Liver (tissue), 9 donors: ENCODE data around the gene HIGD1A. TPM values are rescaled to one million over a fixed set of nuclear protein-coding genes. Genes with fewer than 3 reads are reported as not detected.

Source experiments
- DNase-seq: peaks from one replicate; pipeline ENCODE4 v3.0.0-alpha.2; 2017; ENCODE audit warnings: low spot score
- H3K27ac ChIP-seq, 2 donors: one replicate each; pipeline ENCODE4 v1.7.0; 2013; ENCODE audit warnings: inconsistent platforms in 2 of 2, low read length in 2 of 2, control low read depth in 1 of 2, low read depth in 1 of 2, mild to moderate bottlenecking in 1 of 2
- H3K27me3 ChIP-seq, 4 donors: one replicate each; pipeline versions ENCODE4 v1.6.1 to v1.7.0; 2013; ENCODE audit warnings: low read length in 3 of 4, inconsistent platforms in 1 of 4, mild to moderate bottlenecking in 1 of 4, moderate library complexity in 1 of 4; ENCODE audit not compliant: control insufficient read depth in 4 of 4, insufficient read depth in 4 of 4
- H3K36me3 ChIP-seq, 4 donors: one replicate each; pipeline versions ENCODE4 v1.6.1 to v1.7.0; 2013; ENCODE audit warnings: low read length in 3 of 4, mild to moderate bottlenecking in 3 of 4, low read depth in 1 of 4, moderate library complexity in 1 of 4; ENCODE audit not compliant: control insufficient read depth in 4 of 4, insufficient read depth in 3 of 4
- H3K4me1 ChIP-seq, 4 donors: one replicate each; pipeline versions ENCODE4 v1.6.1 to v1.7.0; 2013; ENCODE audit warnings: low read length in 3 of 4, mild to moderate bottlenecking in 3 of 4, moderate library complexity in 1 of 4; ENCODE audit not compliant: control insufficient read depth in 4 of 4, insufficient read depth in 4 of 4
- H3K4me3 ChIP-seq, 3 donors: one replicate each; pipeline versions ENCODE4 v1.6.1 to v1.7.0; 2013; ENCODE audit warnings: low read length in 3 of 3, control low read depth in 1 of 3, low read depth in 1 of 3, mild to moderate bottlenecking in 1 of 3
- H3K9ac ChIP-seq, 2 donors: one replicate each; pipeline ENCODE4 v1.7.0; 2013; ENCODE audit warnings: low read length in 2 of 2, mild to moderate bottlenecking in 2 of 2, moderate library complexity in 2 of 2, control low read depth in 1 of 2, low read depth in 1 of 2
- H3K9me3 ChIP-seq, 4 donors: one replicate each; pipeline versions ENCODE4 v1.6.1 to v1.7.0; 2013; ENCODE audit warnings: low read length in 3 of 4; ENCODE audit not compliant: control insufficient read depth in 4 of 4
- FOXA1 ChIP-seq: IDR thresholded peaks from 2 replicates; pipeline ENCODE4 v1.6.1; 2016; ENCODE audit warnings: antibody characterized with exemption
- FOXA2 ChIP-seq: IDR thresholded peaks from 2 replicates; pipeline ENCODE4 v1.6.1; 2016; ENCODE audit warnings: antibody characterized with exemption
- GABPA ChIP-seq, 2 donors: IDR thresholded peaks in 1 of 2; conservative IDR thresholded peaks in 1 of 2; 2 replicates each; pipeline ENCODE4 v1.6.1; 2016; ENCODE audit warnings: antibody characterized with exemption in 2 of 2, mild to moderate bottlenecking in 1 of 2, moderate library complexity in 1 of 2
- HNF4A ChIP-seq, 2 donors: conservative IDR thresholded peaks; 2 replicates each; pipeline ENCODE4 v1.6.1; 2016; ENCODE audit warnings: antibody characterized with exemption in 2 of 2, mild to moderate bottlenecking in 2 of 2
- HNF4G ChIP-seq: IDR thresholded peaks from 2 replicates; pipeline ENCODE4 v1.6.1; 2016; ENCODE audit warnings: antibody characterized with exemption
- JUND ChIP-seq, 2 donors: IDR thresholded peaks; 2 replicates each; pipeline ENCODE4 v1.6.1; 2016; ENCODE audit warnings: antibody characterized with exemption in 2 of 2
- NR2F2 ChIP-seq: IDR thresholded peaks from 2 replicates; pipeline ENCODE4 v1.6.1; 2016; ENCODE audit warnings: antibody characterized with exemption
- RAD21 ChIP-seq, 2 donors: IDR thresholded peaks; 2 replicates each; pipeline ENCODE4 v1.6.1; 2016; ENCODE audit warnings: antibody characterized with exemption in 2 of 2, mild to moderate bottlenecking in 2 of 2
- RXRA ChIP-seq, 2 donors: IDR thresholded peaks; 2 replicates each; pipeline ENCODE4 v1.6.1; 2017 to 2018; ENCODE audit warnings: antibody characterized with exemption in 2 of 2, mild to moderate bottlenecking in 1 of 2
- SP1 ChIP-seq: IDR thresholded peaks from 2 replicates; pipeline ENCODE4 v1.6.1; 2018; ENCODE audit warnings: antibody characterized with exemption, mild to moderate bottlenecking
- TAF1 ChIP-seq: conservative IDR thresholded peaks from 2 replicates; pipeline ENCODE4 v1.6.1; 2016; ENCODE audit warnings: antibody characterized with exemption, mild to moderate bottlenecking
- WGBS: extraction: QIAGEN DNeasy Blood & Tissue Kit; methylation state at CpG from one replicate; pipeline ENCODE4 v1.1.7; 2013; 5-methylcytosine and 5-hydroxymethylcytosine counted together
- polyA plus RNA-seq, 2 donors: library from polyadenylated mRNA; stranded (reverse) in 1 of 2; unstranded in 1 of 2; fragments of 200-250 nt in 1 of 2; fragments of >200 nt in 1 of 2; fragmentation: Nextera tagmentation in 1 of 2; extraction: Ambion mirVana in 1 of 2; gene quantifications; one replicate each; pipeline versions ENCODE4 v1.2.1 to v1.2.3, GENCODE V29; 2013 to 2015
- total RNA-seq, 2 donors: library from RNA; depleted of rRNA; stranded (reverse); fragments of >200 nt; gene quantifications; one replicate each; pipeline ENCODE4 v1.2.3, GENCODE V29; 2014
- TF ChIP-seq, protein P1 (sequence below): IDR thresholded peaks from 2 replicates; pipeline ENCODE4 v1.6.1; 2016; ENCODE audit warnings: antibody characterized with exemption, mild to moderate bottlenecking
- TF ChIP-seq, protein P2 (sequence below): fragments of 150-350 bp; IDR thresholded peaks from 2 replicates; pipeline ENCODE4 v1.5.1; 2017; ENCODE audit warnings: improper control_type of control experiment, low read depth, low read length; ENCODE audit not compliant: missing input control
- TF ChIP-seq, protein P3 (sequence below): IDR thresholded peaks from 2 replicates; pipeline ENCODE4 v1.6.1; 2016; ENCODE audit warnings: antibody characterized with exemption
- TF ChIP-seq, protein P4 (sequence below): IDR thresholded peaks from 2 replicates; pipeline ENCODE4 v1.6.1; 2016; ENCODE audit warnings: antibody characterized with exemption
- donor health status: healthy.
- donor health status: healthy.
- donor health status: healthy.
- donor health status: healthy.
- donor health status: healthy.

The HIGD1A gene
- total and polyA plus RNA-seq, 4 donors, result 117 to 256 (median 245) TPM

DNA sequence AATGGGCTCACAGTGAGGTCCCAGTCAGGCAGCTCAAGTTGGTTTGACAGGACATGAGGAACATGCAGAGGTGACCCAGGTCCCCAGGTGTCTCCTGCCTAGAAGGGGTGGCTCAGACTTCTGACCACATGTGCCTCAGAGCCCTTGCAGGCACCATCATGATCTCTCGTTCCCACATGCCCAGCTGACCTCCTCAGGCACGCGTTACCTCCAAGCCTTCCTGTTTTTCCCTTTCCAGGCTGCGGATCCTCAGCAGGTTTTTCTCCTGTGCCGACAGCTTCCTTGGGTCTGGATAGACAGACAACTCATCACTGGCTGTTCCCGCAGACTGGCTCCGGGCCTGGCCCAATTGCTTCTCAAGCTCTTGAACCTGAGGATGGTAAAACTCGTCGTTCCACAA lies 61.6 kb downstream of the HIGD1A start (continued):
- TF ChIP-seq, protein P1, sequence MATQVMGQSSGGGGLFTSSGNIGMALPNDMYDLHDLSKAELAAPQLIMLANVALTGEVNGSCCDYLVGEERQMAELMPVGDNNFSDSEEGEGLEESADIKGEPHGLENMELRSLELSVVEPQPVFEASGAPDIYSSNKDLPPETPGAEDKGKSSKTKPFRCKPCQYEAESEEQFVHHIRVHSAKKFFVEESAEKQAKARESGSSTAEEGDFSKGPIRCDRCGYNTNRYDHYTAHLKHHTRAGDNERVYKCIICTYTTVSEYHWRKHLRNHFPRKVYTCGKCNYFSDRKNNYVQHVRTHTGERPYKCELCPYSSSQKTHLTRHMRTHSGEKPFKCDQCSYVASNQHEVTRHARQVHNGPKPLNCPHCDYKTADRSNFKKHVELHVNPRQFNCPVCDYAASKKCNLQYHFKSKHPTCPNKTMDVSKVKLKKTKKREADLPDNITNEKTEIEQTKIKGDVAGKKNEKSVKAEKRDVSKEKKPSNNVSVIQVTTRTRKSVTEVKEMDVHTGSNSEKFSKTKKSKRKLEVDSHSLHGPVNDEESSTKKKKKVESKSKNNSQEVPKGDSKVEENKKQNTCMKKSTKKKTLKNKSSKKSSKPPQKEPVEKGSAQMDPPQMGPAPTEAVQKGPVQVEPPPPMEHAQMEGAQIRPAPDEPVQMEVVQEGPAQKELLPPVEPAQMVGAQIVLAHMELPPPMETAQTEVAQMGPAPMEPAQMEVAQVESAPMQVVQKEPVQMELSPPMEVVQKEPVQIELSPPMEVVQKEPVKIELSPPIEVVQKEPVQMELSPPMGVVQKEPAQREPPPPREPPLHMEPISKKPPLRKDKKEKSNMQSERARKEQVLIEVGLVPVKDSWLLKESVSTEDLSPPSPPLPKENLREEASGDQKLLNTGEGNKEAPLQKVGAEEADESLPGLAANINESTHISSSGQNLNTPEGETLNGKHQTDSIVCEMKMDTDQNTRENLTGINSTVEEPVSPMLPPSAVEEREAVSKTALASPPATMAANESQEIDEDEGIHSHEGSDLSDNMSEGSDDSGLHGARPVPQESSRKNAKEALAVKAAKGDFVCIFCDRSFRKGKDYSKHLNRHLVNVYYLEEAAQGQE, result no peak
- TF ChIP-seq NR2F2 (no peak), RXRA (IDR thresholded peaks at IDR 0.05) (no peak), RAD21 (IDR thresholded peaks at IDR 0.05) (no peak)

DNA sequence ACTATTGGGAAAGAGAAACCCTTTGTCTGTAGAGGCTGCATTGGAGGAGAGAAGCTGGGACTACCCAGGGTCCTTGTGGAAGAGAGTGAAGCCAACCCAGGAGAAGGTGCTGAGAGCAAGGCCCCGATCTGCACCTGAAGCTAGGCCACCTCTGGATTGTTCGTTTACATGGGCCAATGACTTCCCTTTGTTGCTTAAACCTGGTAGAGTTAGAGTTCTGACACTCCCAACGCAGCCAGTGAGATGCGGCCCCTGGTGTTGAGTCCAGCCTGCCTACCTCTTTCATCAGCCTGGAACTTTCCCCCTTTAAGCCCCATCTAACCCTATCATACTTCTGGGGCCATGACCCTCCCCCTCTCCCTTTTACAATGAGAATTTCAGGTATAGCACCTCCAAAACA lies 62.0 kb downstream of the HIGD1A start:
- H3K9ac ChIP-seq, result no peak overlapping the region
- H3K4me3 ChIP-seq, result no peak overlapping the region
- no peaks in the 10 kb centered on the region for H3K36me3 ChIP-seq
- no peak overlapping the region for H3K27ac ChIP-seq
- WGBS, result 94% methylated on average over 4 of the region's 4 CpGs
- H3K27me3 ChIP-seq, result no peaks in the 10 kb centered on the region
- TF ChIP-seq, protein P2, sequence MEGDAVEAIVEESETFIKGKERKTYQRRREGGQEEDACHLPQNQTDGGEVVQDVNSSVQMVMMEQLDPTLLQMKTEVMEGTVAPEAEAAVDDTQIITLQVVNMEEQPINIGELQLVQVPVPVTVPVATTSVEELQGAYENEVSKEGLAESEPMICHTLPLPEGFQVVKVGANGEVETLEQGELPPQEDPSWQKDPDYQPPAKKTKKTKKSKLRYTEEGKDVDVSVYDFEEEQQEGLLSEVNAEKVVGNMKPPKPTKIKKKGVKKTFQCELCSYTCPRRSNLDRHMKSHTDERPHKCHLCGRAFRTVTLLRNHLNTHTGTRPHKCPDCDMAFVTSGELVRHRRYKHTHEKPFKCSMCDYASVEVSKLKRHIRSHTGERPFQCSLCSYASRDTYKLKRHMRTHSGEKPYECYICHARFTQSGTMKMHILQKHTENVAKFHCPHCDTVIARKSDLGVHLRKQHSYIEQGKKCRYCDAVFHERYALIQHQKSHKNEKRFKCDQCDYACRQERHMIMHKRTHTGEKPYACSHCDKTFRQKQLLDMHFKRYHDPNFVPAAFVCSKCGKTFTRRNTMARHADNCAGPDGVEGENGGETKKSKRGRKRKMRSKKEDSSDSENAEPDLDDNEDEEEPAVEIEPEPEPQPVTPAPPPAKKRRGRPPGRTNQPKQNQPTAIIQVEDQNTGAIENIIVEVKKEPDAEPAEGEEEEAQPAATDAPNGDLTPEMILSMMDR, result no peak
- TF ChIP-seq HNF4A (conservative IDR thresholded peaks at IDR 0.05) (no peak), JUND (IDR thresholded peaks at IDR 0.05) (no peak), SP1 (no peak), GABPA (IDR thresholded peaks at IDR 0.05 in 1 of 2, conservative IDR thresholded peaks at IDR 0.05 in 1 of 2) (no peak), FOXA1 (no peak), HNF4G (no peak), RXRA (IDR thresholded peaks at IDR 0.05) (no peak), FOXA2 (no peak), TAF1 (no peak), NR2F2 (no peak), RAD21 (IDR thresholded peaks at IDR 0.05) (no peak)
- TF ChIP-seq, protein P3, sequence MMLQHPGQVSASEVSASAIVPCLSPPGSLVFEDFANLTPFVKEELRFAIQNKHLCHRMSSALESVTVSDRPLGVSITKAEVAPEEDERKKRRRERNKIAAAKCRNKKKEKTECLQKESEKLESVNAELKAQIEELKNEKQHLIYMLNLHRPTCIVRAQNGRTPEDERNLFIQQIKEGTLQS, result no peak
- TF ChIP-seq, protein P4, sequence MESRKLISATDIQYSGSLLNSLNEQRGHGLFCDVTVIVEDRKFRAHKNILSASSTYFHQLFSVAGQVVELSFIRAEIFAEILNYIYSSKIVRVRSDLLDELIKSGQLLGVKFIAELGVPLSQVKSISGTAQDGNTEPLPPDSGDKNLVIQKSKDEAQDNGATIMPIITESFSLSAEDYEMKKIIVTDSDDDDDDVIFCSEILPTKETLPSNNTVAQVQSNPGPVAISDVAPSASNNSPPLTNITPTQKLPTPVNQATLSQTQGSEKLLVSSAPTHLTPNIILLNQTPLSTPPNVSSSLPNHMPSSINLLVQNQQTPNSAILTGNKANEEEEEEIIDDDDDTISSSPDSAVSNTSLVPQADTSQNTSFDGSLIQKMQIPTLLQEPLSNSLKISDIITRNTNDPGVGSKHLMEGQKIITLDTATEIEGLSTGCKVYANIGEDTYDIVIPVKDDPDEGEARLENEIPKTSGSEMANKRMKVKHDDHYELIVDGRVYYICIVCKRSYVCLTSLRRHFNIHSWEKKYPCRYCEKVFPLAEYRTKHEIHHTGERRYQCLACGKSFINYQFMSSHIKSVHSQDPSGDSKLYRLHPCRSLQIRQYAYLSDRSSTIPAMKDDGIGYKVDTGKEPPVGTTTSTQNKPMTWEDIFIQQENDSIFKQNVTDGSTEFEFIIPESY, result no peak
- no peaks in the 10 kb centered on the region for H3K9me3 ChIP-seq
- peaks cover 0 to 10% (median 6%) of the 10 kb centered on the region in 4 donors for H3K4me1 ChIP-seq
- DNase-seq, result peak; percentile 14
